NCI-H2029 (cell line): ENCODE measurements around the gene RBM19.

Experiments used
- DNase-seq: peaks from one replicate; lab custom pipeline; 2025; lab: John Stamatoyannopoulos, UW

RBM19 gene

DNA sequence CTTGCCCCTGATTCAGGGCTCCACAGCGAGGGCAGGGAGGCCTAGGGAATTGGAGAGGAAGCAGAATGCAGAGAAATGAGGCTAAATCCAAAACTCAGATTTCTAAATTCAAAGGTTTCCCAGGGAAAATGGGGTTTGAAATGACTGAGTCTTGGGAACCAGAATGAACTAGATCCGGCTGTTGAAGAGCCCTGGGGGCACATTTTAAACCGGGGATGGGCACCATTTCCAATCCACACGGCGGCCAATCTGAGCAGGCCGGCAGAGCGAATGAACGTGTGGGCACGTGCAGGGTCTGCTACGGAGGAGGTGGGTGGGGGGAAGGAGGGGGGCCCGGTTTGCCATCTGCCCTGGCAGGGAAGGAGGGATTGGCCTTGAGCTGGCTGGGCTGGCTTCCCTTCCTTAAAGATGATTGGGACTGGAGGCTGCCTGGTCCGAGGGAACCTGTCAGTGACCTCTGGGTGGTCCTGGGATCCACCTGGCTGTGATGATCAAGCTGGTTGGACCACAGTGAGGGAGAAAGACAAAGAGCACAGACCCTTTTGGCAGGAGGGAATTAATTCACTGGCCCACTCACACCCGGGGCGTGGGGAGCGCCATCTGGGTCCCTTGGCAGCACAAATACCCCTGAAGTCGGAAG lies 161.0 kb downstream of the RBM19 start:
- DNase-seq, result no peak

DNA sequence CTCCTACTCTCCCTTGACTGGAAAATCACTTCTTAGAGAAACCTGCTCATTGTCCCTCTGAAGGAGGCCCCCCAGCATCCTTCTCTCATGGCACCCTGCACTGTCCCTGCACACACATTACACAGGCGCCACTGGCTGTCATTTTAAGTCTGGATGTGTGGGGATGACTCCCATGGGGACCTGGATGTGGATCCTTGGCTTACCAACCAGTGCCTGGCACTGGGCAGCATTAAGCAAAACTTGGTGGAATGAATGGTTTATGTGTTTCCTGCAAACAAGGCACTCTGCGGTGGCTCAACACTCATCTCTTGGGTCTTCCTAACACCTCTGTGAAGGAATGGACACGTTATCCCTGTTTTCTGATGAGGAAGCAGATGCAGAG lies 162.4 kb downstream of the RBM19 start:
- no peak for DNase-seq

DNA sequence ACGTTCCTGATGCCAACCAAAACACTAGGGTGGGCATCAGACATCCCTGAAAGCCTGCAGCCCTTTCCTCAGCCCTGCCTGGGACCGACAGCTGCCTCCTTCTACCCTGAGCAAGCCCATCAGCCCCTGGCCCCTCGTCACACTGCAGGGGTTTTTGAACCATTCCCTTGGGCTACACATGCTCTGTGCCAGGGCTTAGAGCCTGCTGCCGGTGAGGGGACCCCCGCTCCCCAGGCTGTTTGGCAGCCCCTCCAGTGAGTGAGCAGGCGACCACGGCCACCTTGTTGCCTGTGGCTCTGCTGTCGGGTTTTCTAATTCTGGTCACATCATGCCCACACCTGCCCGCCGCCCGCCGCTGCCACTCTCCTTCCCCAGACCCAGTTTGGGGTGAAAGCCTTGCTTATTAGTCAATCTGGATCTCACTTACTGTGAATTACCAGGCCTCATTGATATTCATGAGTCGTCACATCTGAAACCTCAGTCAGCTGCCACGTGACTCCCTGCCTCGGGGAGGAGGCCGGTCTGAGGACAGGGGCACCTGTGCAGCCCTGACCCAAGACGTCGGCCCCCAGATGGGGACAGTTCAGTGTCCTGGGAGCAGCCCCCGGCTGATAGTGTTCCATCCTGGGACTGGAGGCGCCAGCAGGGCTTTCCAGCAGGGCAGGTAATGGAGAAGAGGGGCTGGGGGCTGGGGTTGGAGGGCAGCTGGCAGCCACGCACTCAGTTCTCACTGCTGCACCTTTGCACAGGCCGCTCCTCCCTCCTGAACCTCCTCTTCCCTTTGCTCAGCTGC lies 163.0 kb downstream of the RBM19 start:
- no peak for DNase-seq

DNA sequence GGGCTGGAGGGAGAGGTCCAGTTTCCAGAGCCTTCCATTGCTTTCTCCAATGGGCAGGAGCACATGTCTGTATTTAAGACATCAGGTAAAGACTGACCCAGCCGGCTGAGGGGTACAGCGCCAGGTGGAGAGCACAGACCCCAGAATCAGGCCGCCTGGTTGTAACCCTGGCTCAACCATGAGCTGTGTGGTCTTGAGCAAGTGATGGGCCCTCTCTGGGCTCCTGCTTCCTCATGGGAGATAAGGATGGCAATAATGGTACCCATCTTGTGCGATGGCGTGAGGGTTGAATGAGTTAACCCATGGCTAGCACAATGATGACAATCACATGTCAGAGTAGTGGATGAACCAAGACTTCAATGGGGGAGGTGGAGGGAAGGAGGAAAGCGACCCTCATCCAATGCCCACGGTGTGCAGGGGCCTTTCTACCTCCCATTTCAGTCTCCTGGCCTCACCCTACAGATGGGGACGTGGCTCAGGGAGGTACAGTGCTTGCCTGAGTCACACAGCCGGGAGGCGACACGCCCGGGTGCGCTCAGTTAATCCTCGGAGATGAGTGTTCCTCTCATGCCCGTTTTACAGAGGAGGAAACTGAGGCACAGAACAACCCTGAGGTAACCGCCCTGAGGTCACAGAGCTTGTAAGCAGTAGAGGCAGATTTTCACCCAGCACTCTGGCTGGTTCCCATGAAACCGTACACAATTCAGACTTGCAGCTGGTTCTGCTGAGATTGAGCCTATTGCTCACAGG lies 163.9 kb downstream of the RBM19 start:
- DNase-seq, result no peak

DNA sequence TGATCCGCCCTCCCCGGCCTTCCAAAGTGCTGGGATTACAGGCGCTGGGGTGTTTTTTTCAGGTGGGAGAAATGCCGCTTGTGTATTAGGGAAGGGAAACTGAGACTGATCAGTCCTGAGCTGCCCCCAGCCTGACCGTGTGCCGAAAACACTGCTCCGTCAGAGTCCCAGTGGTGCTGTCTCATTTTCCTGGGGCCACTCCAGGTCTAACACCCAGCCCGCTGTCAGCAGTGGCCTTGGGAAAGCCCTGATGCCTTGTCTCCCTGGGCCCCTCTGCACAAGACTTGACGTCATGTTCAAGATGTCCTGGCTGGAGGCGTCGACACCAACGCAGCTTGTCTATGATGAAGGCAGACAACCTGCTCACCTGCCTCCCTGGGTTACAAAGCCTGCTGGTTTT lies 165.9 kb downstream of the RBM19 start:
- DNase-seq, result no peak

DNA sequence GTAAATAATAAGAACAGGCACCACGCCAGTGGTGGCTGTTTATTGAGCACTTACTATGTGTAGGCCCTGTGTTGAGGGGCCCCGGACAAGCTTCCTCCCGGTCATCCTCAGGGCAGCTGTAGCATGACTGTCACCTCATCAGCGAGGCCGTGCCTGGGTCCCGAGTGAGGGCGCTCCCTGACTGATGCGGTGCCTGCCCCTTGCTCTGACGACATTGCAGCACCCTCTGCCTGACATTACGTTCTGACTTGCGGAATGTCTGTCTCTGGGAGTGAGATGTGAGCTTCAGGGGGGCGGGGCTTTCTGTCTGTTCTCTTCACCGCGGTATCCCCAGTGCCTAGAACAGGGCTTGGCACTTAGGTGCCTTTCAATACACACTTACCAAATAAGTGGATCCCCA lies 167.6 kb downstream of the RBM19 start:
- no peak for DNase-seq

DNA sequence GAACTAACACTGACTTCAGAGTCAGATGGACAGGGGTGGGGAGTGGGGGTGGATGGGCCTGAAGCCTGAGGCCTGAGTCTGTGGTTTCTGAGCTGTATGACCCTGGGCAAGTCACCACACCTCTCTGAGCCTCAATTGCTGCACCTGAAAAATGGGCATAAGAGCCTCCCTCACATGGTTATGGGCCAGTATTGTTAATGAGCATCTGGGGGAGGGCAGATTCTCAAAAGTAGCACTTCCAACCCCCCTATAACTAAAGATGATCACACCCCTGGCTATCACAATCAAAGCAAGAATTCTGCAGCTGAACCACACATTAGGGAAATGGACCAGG lies 168.6 kb downstream of the RBM19 start:
- no peak for DNase-seq

DNA sequence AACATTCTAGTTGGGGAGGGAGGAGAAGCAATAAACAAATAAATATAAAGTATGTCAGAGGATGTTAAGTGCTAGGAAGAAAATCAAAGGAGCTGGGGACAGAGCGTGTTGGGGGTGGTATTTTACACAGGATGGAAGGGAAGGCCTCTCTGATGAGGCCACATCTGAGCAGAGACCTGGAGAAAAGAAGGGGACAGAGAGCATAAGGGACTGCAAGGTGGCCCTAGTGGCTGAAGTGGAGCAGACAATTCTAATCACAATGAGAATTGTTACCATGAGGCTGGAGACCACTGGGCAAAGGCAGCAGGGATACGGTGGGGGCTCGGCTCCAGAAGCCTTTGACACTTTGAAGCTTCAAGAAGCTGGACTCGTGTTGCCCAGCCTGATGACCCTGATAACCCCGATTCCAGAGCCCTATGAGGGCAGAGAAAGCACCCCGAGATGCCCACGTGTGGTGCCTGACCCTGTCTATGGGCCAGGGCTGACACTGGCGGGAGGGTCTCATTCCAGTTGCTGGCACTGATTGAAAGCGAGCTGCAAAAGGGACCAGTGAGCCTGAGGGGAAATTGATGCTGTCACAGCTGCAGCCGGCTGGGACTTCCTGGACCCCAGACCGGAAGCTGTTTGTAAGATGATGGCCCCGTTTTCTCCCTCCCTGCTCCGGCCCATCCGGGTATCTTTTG lies 169.1 kb downstream of the RBM19 start:
- no peak for DNase-seq

DNA sequence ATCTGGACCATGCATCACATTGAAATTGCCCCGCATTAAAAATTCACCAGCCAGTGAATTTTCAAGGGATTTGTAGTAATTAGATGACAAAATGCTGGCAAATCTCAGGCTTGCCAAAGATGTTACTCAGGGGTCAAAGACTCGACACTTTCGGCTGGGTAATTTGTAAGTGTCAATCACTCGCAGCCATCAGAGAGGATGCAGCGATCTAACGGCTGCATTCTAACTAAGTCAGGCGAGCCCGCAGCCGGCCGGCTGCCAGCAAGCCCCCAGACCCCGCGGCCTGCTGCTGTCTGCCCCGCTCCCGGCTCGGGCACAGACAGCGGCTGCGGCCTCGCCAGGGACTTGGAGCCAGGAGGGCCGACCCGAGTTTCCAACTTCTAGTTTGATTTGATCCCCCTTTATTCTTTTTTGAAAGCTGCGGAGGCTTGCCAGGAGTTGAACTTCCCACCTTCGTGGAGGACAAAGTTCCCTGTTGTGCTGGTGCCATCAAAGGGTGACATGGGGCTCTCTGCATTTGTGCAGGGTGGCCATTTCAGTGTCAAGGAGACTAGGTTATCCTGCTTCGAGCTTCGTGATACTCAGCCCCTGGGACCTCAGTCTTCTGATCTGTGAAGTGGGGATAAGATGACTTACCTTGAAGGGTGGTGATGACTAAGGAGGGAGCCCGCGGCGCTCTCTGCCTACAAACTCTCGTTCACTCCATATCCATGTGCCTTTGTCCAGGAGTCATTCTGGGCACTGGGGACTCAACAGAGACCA lies 169.9 kb downstream of the RBM19 start:
- DNase-seq, result no peak

DNA sequence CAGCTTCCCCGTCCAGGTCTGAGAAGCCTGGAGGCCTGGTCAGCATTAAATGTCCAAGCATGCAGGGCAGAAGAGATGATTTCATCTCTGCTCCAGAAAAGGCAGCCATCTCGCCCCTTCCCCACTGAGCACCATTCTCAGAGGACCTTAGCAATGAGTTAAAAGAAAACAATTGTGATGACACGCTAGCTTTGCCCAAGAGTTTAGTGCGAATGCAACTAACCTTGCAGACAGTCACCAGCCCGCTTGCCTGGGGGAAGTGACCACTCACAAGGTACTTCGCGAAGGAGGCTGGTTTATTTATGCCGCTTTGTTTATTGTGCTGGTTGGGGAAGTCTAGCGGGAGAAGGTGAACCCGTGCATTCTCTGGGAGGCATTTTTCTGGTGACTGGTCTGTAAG lies 170.7 kb downstream of the RBM19 start:
- DNase-seq, result no peak

DNA sequence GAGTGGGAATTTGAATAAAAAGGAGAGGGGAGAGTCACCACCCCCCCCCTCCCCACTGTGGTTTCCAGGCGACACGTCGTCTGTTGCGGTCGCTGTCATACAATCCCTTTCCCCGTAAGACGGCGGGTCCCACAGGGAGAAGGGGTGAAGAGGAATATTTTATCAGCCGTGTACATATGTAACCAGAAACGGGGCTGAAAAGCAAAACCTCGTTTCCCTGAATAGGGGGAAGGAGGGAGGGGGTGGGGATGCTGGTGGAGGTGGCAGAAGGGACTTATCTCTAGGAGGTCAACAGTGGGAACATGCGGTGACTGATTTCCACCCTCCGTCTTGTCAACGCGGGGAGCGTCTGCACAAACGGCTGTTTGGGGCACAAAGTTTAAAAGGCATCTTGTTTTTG lies 171.4 kb downstream of the RBM19 start:
- no peak for DNase-seq

DNA sequence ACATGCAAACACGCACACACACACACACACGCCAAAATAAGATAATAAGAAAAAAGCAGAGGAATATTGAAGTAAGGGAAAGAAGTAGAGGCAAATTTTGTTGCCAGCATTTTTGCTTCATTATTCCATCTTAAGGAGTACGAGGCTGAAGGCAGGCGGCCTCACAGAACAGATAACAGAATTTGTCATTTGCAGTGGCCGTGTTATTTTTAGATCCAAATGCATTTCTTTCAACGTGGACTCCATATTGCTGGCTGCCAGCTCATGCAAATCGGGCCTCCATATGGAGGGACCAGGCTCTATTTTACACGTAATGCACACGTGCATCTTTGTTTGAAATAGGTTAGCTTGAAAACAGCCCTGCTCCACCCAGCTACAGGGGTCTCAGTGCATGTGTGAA lies 172.9 kb downstream of the RBM19 start:
- no peak for DNase-seq

DNA sequence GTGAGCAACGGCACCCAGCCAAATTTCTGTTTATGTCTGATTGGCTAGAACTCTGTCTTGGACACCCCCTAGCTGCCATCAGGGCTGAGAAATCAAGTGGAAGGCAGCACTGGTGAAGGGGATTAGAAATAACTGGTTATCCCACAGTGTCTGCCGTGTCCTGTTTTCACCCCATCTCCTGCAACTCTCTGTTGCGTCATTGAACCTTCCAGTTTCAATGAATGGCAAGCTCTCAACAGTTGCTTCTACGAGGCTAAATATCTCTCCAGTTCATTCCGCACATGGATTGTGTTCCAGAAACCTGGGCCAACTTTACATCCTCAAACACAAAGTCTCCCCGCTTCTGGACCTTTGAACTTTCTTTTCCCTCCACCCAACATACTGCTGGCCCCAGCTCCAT lies 173.7 kb downstream of the RBM19 start:
- DNase-seq, result no peak

DNA sequence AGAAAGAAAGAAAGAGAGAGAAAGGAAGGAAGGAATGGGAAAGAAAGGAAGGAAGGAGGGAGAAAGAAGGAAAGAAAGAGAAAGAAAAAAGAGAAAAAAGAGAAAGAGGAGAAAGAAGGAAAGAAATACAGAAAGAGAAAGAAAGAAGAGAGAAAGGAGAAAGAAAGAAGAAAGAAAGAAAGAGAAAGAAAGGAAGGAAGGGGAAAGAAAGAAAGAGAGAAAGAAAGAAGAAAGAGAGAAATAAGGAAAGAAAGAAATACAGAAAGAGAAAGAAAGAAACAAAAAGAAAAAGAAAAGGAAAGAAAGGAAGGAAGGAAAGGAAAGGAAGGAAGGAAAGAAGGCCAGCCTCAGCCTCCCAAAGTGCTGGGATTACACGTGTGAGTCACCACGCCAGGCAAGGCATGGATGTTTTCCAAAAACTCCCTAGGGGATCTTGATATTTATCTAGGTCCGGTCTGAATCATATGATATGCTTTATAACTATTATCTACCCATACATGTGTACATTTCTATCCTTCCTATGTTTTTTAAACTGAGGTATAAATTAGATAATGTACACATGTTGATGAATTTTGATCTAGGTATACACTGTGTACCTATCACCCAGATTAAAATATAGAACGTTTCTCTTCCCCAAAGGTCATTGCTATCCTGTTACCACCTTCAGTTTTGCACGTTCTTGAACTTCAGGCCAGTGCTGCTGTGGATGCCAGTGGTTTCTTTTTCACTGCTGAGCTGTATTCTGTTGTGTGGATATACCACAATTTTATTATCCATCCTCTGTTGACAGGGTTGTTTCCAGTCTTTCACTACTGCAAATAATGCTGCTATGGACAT lies 177.9 kb downstream of the RBM19 start:
- DNase-seq, result no peak

DNA sequence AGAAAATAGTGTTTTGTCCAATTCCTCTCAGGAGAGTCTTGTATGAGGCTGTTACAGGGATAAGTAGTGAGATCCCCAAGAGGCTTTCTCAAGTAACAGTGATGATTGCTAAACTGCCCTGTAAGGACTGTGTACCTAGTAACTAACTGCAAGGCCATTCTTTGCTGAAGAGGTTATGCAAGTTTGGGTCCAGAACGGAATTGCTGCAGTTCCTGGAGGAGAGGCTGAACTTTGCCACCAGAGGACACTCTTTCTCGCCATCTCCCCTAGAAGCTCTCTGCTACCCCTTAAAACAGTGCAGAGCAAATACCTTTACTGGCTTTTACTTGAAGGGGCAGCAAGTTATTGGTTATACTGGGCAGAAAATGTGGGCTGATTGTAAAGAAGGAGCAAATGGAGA lies 180.0 kb downstream of the RBM19 start:
- no peak for DNase-seq

DNA sequence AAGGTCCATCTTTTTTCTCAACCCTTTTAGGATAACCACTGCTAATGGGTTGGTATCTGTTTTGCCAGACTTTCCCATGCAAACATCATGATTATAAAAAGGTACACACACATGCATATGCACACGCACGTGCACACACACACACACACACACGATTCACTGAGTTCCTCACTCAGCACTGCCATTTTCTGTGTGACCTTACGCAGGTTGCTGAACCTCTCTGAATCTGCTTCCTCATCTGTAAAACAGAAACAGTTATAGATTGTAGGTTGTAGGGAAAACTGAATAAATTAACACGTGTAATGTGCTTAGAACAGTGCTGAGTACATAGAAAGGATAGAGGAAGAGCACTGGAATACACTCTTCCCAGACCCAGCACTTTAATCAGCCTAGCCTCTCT lies 182.3 kb downstream of the RBM19 start:
- no peak for DNase-seq

DNA sequence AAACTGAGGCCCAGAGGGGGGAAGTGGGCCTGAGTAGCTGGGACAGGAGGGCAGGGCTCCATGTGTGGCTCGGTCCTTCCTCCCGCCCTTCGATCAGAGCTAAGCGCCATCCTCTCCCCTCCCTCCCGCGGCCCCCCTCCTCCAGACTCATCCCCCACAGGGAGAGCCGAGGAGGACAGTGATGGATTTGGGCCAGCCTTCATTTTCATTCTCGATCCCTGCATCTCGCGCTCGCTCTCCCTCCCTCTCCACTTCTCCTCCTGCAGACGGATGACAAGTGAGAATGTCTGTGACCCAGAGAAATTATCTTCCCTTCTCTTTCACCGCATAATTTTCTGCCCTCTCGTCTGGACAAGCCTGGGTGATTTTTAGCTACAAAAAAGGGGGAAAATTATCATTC lies 183.3 kb downstream of the RBM19 start:
- DNase-seq, result no peak

DNA sequence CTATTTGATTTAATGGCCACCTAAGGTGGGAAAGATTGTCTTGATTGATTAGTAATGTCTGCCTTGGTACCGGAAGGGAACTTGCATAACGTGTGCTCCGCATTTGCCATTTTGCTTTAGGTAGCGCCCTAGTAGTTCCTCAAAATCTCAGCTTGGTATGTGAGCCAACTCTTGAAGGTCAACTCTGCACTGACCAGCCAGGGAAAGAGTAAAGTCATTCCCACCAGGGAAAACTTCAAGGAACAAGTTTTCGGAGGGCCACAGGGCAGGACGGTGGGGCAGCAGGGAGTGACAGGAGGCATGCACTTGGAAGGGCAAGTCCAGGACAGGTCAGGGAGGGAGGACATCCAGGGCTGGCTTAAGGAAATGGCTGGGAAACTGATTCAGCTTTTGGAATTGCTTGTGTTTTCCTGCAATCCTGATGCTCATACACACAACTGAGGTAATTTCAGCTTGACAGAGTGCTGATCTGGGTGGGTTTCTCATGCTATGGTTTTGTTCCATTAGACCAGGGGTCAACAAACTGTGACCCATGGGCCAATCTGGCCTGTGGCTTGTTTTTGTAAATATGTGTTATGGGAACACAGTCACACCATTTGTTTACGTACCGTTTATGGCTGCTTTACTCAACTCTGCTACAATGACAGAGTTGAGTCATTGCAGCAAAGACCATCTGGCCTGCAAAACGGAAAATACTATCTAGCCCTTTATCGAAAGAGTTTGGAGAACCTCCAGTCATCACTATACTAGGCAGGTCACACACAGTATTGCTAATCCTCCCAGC lies 184.5 kb downstream of the RBM19 start:
- no peak for DNase-seq

DNA sequence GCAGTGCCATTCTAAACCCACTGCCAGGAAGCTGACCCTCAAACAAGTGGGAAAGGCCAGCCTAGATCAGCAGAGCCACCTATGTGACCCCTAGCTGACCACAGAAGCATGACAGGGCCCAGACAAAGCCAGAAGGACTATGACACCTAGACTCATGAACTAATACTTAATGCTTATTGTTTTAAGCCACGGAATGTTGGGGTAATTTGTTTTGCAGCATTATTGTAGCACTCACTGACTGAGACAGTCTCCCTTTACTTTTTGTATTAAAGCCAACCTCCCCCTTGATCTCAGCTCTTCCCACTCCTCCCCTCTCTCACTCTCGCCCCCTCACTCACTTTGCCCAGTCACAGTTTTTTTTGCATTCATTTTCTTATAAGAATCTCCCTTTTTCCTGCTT lies 186.4 kb downstream of the RBM19 start:
- DNase-seq, result no peak

DNA sequence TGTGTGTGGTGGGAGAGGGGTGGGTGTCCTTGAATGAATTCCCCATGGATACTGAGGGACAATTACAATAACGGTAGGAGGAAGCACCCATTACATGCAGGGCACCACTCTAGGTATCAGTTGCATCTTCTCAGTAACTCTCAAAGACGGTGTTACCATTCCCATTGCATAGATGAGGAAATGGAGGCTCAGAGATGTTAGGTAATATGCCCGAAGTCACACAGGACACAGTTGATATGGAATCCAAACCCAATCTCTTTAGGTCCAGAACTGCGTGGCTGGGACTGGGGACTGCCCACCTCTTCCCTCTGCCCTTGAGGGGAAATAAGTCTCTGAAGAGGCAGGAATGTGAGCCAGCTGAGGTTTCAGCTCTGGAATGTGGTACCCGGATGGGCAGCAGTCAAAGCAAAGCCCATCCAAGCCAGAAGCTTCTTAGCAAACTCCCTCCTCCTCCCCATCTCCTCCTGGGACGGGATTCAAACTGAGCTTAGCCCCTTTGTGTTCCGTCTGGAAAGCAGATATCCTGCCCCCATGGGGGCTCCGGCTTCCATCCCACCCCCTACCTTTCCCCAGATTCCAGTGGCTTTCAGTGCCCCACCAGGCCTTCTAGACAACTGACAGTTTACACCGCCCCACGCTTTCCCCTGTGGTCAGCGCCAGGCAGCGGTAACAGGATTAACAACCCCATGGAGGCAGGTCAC lies 187.5 kb downstream of the RBM19 start:
- DNase-seq, result no peak
